ENCODE measurements around the gene FAM131A.

GRCh38 chr3:184377882-184378445 is 40.6 kb downstream of the FAM131A start, which contains the start of gene THPO:
- TF ChIP-seq CTCF (IDR thresholded peaks at IDR 0.05) (no peak), EZH2 (IDR thresholded peaks at IDR 0.05; ENCODE audit: borderline replicate concordance, insufficient read depth, low read depth, low read length, poor library complexity, severe bottlenecking) (no peak)
